Activated CD4-positive, alpha-beta T cell treated with anti-CD3 and anti-CD28 coated beads for 48 hours (primary cell): ENCODE results near the gene CSK.

Experiments used
- DNase-seq: peaks from one replicate; pipeline ENCODE4 v3.0.0-alpha.2; 2020

CSK gene

DNA sequence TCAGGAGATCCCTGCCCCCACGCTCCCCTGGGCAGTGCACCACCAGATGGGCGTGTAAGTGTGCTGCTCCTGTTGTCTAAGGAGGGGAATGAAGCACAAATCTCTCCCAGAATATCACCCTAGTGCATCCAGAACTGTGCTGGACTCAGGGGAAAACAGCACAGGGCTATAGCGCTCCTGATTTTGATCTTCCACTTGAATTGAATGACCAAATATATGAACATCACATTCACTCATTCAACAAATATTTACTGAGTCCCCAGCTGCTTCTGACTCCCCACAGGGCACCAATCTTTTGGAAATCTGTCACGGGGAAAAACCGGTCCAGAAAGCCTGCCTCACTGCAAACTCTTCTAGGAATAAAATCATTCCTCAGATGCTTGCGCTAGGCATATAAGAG, 47.0 kb downstream of the CSK start:
- DNase-seq = no peak

- DNase-seq = no peak
These were observed 47.6 kb downstream of the CSK start for GRCh38 chr15:74829486-74829885.

GRCh38 chr15:74829991-74830390, 48.1 kb downstream of the CSK start:
- no peak for DNase-seq

DNA sequence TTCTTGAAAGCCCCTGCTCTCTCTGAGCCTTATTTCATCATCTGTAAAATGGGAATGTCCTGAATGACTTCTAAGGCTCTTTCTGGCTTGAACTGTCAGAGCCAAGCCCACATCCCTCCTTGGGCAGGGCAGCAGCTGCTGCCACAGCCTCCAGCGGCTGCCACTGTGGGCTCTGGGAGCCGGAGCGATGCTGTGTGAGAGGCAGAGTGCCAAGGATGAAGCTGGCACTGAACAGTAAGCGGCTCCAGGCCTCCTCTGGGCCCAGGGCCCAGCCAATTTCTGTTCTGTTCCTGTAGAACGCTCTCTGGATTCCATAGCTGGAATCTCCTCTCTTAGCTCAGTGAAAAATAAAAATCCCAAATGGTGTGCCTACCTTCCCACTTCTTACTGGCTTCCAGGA, 49.0 kb downstream of the CSK start:
- no peak for DNase-seq

GRCh38 chr15:74831813-74832495, 50.1 kb downstream of the CSK start:
- DNase-seq = no peak

DNA sequence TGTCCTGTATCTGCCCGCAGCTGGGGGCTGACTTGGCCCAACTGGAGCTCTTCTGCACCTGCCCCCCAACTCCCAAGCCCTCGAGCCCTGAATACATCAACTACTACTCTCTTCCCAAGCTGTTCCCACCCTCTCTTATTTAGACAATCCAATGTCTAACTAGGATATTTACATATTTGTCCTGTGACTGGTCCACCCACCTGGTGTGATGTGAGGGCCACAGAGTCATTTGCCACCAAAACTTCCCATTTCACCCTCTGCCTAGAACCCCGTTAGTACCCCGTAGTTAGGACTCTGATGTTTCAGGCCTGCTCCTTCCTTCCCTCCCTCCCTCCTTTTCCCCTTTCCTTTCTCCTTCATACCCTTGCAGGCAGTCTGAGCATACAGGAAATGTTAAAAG, 50.9 kb downstream of the CSK start:
- DNase-seq = no peak

DNA sequence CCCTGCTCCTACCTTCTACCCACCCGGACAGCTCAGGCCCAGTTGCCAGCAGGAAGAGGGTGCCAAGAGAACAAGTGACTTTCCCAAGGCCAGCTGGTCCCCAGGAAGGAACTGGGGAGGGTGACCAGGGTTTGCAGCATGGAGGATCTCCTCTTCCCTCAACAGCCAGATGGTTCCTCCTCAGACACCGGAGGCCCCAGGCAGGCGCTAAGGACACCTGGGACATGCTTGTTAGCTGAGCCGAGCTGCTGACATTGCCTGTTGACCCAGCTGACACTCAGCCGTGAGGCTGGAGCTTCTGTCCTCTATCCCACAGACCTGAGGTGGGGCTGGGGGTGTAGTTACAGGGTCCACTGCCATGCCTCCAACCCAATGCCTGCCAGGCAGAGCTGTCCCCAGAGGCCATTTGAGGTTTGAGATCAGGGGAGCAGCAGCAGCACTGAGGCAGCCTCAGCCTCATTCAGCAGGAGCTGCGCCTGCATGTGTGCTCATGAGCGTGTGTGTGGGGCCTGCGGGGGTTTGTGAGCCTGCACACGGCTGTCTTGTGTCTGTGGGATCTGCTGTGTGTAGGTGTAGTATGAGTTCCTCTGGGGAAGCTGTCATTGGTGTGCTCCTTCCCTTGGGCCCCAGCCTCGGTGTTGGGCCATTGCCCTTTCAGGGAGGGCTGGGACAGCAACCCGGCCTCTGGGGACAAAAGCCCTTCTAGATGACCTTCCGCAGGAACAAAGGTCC, 51.7 kb downstream of the CSK start:
- DNase-seq = no peak

GRCh38 chr15:74835312-74835823, 53.5 kb downstream of the CSK start:
- DNase-seq = peak; percentile 70

- no peak for DNase-seq
These were observed 55.0 kb downstream of the CSK start for GRCh38 chr15:74836846-74837245.

GRCh38 chr15:74837482-74838136, 55.7 kb downstream of the CSK start:
- DNase-seq = no peak

DNA sequence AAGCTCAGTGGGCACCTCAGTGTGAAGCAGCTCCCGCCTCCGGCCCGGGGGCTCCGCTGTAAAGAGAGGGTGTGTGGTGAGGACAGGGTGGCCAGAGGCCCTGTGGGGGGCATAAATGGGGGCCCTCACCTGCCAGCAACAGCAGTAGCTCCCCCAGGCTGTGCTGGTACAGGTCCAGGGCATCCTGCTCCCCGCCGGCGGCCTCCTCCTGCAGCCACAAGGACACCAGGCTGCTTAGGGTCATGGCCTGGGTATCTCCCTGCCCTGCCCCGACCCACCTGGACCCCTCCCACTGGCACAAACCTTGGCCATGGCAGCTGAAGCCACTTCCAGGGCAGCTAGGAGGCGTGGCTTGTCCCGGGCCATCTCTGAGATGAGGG, 56.2 kb downstream of the CSK start:
- DNase-seq = no peak

- no peak for DNase-seq
These were observed 57.1 kb downstream of the CSK start for GRCh38 chr15:74838746-74839525.

GRCh38 chr15:74839526-74840395, 57.9 kb downstream of the CSK start:
- no peak for DNase-seq

- DNase-seq = no peak
These were observed 59.2 kb downstream of the CSK start for GRCh38 chr15:74840851-74841775.

DNA sequence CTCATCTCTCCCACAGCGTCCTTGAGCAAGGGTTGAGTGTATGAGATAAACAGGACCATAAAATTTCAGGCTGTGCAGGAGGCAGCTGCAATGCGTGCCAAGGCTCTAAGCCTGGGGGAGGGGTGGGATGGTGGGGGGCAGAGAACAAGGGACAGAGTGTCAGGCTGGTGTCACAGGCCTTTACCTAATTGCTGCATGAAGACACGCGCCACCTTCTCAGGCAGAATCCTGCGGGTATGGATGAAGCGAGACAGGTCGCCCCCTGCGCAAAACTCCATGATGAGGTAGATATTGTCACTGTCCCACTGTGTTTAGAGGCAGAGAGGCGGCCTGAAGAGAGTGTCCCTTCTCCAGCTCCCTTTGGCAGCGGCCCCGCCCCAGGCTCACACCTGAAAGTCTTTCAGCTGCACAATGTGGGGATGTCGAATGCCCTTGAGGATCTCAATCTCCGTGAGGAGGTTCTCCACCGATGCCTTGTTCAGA, 60.1 kb downstream of the CSK start:
- no peak for DNase-seq

DNA sequence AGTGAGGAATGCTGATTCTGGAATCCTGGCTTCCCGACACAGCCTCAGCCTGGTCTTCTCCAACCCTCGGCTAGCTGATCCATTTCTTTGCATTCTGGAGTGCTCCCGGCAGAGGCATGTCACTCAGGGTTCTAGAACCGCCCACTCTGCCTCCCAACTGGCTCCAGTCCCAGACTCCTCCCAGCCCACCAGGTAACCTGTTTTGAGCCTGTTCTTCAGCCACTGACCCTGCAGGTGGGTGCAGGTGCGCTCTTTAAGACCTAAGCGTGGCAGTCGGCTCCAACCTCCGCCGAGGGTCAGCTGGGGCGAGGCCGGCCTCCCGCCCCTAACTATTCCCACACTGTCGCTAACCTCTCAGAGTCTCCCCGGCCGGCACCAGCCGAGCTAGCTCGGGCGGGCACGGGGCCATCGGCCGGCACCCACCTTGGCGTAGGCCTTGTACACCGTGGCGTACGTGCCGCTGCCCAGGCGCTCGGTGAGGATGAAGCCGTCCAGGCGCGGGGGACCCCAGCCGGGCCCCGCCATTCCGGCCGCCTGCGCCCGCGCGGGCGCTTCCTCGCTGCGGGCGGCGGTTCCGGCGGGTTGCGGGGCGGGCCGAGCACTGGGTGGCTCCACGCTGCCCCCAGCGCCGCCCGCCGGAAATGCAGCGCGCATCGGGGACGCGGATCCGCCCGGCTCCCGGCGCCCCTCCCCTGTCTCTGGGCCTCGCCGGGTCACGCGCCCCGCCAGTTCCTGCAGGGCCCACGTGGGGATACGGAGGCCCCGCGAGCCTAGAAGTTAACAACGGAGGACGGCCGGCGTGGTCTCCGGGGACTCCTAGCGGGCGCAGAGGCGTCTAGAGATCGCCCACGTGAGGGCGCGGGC, 60.9 kb downstream of the CSK start, which contains the start of gene ULK3:
Gene ULK3, minus strand, starts transcription at position 576 of the 864 bp plus-strand sequence. Its CDS starts 51 bp downstream, at position 525.
- peak; percentile 95 for DNase-seq

DNA sequence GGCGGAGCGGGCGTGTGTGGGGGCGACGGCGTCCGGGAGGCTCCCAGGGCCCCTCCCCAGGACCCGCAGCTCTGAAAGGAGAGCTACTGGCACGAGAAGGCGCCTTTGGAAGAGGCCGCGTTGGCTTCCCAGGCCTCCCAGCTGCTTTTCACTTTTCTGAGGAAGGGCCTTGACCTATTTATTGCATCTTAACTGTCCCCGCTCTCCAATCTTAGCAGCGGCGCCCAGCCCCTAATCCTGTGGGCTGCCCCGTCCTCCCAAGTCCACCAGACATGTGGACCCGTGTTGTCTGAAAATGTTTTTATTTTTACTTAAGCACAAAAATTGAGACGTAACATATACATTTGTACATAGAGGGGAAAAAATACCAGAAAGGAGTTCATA, 61.6 kb downstream of the CSK start:
- DNase-seq = no peak

DNA sequence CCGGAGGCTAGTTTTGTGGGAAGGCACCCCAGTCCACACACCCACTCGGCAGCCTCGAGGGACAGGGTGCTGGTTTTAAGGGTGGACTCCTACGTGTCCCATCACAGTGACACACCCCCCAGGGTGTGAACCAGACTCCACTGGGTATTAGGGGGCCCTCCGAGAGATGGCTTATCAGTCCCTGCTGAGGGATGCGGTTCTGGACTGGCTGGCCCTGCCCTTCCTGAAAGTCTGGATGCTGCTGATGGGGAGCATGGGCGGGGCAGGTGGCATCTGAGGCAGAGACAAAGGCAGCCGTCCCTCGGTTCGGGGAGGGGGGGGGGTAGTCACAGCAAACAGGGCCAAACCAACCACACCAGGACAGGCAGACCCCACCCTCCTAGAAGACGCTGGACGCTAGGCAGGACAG, 62.0 kb downstream of the CSK start:
- DNase-seq = peak; percentile 9

GRCh38 chr15:74844319-74845207, 62.7 kb downstream of the CSK start:
- DNase-seq = no peak
